LNCaP clone FGC (cell line): ENCODE measurements around the gene MINAR1.
"Not testable (repeated sequence)": the region's sequence is repeated elsewhere in the genome, so short reads cannot be mapped to it uniquely, and the experiment has no call there.

Experiments
- DNase-seq: peaks from one replicate; pipeline ENCODE4 v3.0.0-alpha.2; 2011; ENCODE audit warnings: low read depth
- H3K4me3 ChIP-seq: 2 replicates; pipeline ENCODE4 v1.5.1; 2011; ENCODE audit warnings: mild to moderate bottlenecking, low read depth, low read length, control low read depth
- TF ChIP-seq, protein P1 (sequence below): IDR thresholded peaks from 2 replicates; pipeline ENCODE4 v1.5.1; 2012; ENCODE audit warnings: mild to moderate bottlenecking; ENCODE audit not compliant: control insufficient read depth, insufficient read depth; ENCODE audit errors: extremely low read depth

The MINAR1 gene

DNA sequence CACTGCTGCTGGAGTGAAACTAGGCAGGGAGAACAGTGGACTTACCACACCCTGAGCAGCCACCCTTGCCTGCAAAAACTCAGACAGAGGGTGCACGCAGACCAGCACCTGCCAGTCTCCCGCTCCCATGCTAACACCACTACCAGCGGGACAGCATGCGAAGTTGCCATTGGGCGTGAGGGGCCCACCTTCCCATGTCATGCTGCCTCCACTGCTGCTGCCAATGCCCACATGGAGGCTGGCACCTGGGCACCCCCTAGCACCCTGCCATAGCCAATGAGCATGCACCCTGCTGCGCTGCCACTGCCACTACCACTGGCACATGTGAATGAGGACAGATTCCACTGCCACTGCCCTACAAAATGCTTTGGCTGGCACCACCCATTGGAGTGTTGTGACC lies 19.7 kb upstream of the MINAR1 start:
- DNase-seq, result no peak
- TF ChIP-seq, protein P1, sequence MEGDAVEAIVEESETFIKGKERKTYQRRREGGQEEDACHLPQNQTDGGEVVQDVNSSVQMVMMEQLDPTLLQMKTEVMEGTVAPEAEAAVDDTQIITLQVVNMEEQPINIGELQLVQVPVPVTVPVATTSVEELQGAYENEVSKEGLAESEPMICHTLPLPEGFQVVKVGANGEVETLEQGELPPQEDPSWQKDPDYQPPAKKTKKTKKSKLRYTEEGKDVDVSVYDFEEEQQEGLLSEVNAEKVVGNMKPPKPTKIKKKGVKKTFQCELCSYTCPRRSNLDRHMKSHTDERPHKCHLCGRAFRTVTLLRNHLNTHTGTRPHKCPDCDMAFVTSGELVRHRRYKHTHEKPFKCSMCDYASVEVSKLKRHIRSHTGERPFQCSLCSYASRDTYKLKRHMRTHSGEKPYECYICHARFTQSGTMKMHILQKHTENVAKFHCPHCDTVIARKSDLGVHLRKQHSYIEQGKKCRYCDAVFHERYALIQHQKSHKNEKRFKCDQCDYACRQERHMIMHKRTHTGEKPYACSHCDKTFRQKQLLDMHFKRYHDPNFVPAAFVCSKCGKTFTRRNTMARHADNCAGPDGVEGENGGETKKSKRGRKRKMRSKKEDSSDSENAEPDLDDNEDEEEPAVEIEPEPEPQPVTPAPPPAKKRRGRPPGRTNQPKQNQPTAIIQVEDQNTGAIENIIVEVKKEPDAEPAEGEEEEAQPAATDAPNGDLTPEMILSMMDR, result no peak
- no peak overlapping the region for H3K4me3 ChIP-seq

DNA sequence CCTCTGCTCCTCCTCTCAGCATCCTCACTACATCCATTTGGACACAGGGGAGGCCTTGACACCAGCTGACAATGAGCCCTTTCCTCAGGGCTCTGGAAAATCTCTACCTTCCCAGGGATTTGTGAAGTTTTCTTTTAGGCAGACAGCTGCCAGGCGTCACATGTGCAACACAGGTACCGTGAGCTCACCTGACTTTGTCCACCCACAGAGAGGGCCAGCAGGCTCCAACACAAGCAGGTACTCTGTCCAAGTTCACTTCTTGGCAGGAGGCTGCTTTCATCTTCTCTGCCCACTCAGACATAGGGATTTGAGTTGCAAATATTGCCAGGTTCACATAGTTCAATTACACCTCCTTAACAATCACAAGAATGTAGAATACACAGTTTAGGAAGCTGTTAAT lies 15.3 kb upstream of the MINAR1 start:
- TF ChIP-seq, protein P1, result no peak
- DNase-seq, result no peak
- H3K4me3 ChIP-seq, result no peak overlapping the region

DNA sequence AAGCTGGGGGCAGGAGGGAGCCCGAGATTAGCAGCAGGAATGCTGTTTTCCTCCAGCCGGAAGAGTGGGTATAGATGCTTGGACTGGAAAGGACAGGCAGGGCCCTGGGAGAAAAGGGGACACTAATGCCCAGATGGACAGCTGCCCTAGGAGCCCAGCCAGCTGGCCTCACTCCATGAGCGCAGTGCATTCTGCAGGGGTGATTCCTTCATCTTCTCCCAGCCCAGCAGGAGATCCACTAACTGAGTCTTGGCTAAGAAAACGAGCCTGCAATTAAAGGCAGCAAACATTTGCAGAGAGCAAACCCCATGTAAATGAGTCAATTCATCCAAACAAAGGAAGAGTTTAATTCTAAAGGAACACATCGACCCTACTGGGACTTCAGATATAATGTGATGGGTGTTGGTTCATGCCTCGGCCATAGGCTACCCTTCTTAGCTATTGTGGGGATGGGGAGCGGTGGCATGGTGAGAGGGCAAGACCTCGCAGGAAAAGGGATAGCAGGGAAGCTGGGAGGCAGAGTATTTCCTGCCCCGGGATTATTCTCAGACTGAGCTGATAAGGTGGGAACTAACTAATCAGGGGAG lies 13.3 kb upstream of the MINAR1 start:
- H3K4me3 ChIP-seq, result no peak overlapping the region
- TF ChIP-seq, protein P1, result no peak
- DNase-seq, result no peak

DNA sequence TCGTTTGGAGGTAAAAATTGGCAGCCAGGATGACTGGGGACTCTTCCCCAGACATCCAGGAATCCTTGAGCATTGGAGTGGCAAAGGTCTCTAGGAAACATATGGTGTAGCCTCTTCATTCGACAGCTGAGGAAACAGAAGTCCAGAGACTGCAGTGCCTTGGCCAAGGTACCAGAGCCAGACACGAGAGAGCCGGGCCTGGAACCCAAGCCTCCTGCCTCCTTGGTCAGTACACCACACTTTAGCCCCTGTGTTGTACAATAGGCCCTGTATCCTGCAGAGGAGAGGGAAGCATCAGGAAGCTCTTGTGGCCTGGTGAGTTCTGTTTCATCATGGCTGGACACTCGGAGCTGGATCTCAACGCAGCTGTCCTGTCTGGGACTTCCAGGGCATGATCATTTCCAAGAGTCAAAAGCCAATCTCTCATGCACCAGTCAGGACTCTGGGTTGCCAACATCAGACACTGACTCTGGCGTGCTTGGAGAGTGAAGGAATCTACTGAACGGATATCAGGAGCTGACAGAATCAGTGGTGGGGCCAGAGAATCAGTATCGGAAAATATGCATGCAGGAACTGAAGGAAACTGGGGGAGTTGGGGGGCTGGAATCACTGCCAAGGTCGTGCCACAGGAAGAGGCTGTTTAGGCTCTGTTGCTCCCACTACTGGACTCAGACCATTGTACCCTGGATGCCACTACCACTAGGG lies 6.4 kb upstream of the MINAR1 start:
- DNase-seq, result no peak
- no peak overlapping the region for H3K4me3 ChIP-seq
- TF ChIP-seq, protein P1, result no peak

DNA sequence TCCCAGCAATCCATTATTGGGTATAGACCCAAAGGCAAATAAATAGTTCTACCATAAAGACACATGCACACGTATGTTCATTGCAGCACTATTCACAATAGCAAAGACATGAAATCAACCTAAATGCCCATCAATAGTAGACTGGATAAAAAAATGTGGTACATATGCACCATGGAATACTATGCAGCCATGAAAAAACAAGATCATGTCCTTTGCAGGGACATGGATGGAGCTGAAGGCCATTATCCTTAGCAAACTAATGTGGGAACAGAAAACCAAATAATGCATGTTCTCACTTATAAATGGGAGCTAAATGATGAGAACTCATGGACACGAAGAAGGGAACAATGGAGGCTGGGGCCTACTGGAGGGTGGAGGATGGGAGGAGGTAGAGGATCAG lies 5.2 kb upstream of the MINAR1 start:
- DNase-seq, result not testable (repeated sequence)

DNA sequence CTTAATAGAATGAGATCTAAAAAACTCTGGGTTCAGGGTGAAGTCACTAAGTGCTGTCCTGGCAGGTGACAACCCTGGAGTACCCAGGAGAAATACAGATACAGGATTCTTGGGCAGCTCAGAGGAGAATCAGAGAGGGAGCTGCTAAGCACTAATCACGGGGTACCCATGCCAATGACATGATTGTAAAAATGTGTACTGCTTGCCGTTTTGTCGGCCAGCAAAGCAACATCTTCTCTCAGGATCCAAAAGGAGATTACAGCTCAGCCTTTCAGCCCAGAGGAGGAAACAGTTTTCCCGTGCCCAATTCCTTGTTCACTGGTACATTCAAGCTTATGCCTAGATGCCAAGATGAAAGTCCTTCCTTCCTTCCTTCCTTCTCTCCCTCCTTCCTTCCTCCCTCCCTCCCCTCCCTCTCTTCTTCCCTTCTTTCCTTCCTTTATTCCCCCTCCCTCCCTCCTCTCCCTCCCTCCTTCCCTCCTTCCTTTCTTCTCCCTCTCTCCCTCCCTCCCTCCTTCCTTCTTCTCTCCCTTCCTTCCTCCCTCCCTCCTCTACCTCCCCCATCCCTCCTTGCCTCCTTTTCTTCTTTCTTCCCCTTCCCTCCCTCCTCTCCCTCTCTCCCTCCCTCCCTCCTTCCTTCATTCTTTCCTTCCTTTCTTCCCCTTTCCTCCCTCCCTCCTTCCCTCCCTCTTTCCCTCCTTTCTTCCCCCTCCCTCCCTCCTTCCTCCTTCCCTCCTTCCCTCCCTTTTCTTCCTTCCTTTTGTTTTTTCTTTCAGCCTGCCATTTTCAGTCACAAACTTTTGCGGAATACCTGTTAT lies 4.1 kb upstream of the MINAR1 start:
- DNase-seq, result no peak
- TF ChIP-seq, protein P1, result no peak
- H3K4me3 ChIP-seq, result no peak overlapping the region

More for the DNA sequence above, 5.2 kb upstream of the MINAR1 start:
- H3K4me3 ChIP-seq, result not testable (repeated sequence)

DNA sequence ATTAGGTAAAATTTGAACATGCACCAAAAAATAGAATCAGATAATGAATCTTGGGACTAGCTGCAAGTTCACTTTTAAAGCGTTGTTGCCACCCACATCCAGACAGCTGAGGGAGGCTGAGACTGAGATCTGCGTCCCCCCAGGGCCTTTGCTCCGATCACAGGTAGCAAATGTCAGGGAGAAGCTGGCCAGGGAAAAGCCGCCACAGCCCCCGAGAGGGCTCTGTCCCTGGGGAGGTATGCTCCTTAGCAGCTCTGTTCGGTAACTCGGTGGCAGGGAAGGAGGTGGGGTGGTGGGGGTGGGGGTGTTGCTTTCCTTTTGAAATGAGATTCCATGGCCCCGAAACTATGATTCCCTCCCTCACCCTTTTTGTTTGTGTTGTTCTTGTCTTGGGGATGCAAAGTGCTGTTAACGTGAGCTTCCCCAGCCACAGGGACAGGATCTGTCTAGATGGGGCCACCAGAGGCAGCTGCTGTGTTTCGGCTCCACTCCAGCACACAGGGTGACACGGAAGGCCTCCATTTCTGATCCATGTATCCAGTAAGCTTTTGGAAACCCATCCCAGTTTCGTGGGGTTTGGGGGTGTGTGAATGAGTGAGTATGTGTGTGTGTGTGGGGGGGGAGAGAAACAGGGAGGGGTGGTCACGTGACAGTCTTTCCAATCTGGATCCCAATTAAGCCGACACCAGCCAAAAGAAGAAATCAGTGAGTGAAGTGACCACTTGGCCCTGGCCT lies 1.1 kb upstream of the MINAR1 start:
- TF ChIP-seq, protein P1, result no peak
- no peak for DNase-seq
- peak overlapping the region; percentile 47 for H3K4me3 ChIP-seq
